ENCODE data around the gene ZNF467. TPM values are rescaled to one million over a fixed set of nuclear protein-coding genes. Genes with fewer than 3 reads are reported as not detected.

Gene ZNF467
- total RNA-seq, 4 donors from 2014 or later, result 4.2 to 15.4 (median 9.3) TPM

DNA sequence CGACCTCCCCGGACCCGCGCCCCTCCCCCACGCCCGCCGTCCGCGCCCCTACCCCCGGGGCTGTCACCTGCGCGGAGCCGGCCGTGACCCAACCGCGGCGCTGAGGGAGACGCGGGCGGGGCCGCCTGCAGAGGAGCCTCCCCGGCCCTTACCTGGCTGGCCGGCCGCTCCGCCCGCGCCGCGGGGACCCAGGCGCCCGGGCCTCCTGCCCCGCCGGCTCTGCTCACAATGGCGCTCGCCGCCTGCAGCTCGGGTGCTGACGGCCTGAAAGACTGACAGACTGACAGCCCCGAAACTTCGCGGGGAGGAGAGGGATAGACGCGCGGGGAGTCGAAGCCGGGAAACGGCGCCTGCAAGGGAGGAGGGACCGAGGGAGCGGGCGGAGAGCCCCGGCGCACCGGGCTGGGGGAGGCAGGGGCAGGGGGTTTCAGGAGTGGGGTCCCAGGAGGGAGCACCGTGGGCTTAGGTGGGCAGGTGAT lies 393 bp downstream of the ZNF467 start:
- Histone ChIP-seq H3K36me3 (peaks cover 0 to 18% of the 10 kb centered on the region in 2 donors), H3K4me3 (peak overlapping the region; percentile 48 to 81), H3K4me1 (peaks cover 0 to 51% (median 9%) of the 10 kb centered on the region in 3 donors), H3K27ac (peak overlapping the region in 3 of 4 donors; percentile 75 to 83 (median 79)), H3K9me3 (no peaks in the 10 kb centered on the region), H3K27me3 (no peaks in the 10 kb centered on the region)
- TF ChIP-seq POLR2A (IDR thresholded peaks at IDR 0.05), result no peak
- TF ChIP-seq EP300 (IDR thresholded peaks at IDR 0.05), result no peak
- no peak for TF ChIP-seq POLR2AphosphoS5 (IDR thresholded peaks at IDR 0.05)
- TF ChIP-seq CTCF (IDR thresholded peaks at IDR 0.05), result no peak
- no peak for ATAC-seq
- WGBS, 2 donors (ENCODE audit: low coverage in 1 of 2), result no CpG with 5 or more reads among the region's 55 CpGs

DNA sequence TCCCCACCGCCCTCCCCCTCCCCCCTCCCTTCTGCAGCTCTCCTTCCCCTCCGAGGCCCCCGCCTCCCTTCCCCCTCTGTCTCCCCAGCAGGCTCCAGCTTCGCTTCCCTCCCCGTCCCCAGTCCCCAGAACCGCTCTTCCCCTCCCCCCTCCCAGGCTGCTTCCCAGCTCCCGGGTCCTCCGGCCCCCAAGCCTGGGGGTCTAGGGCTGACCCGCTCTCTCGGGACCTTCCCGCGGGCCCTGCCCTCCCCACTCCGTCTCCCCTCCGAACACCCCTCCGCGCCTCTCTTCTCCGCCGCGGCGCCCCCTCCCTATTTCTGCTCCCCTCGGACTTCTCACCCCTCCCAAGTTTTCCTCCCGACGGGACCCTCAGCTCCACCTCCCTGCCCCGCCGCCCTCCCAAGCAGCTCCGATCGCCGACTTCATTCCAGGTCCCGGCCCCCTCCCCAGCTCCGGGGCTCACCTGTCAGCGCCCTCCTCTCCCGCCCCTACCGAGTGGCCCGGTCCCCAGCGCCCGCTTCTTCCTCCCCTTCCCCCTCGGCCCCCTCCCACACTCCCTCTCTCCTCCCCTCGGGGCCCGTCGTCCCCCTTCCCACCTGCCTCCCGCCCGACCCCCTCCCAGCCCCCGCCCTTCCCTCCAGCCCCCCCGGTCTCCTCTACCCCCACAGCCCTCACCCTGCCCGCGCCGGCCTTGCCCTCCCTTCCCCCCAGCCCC lies 990 bp downstream of the ZNF467 start:
- ATAC-seq, result no peak
- Histone ChIP-seq H3K27ac (peak overlapping the region in 3 of 4 donors; percentile 75 to 83 (median 79)), H3K4me1 (peaks cover 0 to 51% (median 9%) of the 10 kb centered on the region in 3 donors), H3K4me3 (peak overlapping the region; percentile 48 to 81), H3K36me3 (peaks cover 0 to 23% of the 10 kb centered on the region in 2 donors), H3K27me3 (no peaks in the 10 kb centered on the region), H3K9me3 (no peaks in the 10 kb centered on the region)
- 0 to 1% methylated on average over 8 to 19 of the region's 47 CpGs for WGBS, 2 donors (ENCODE audit: low coverage in 1 of 2)
- TF ChIP-seq POLR2A (IDR thresholded peaks at IDR 0.05) (no peak), EP300 (IDR thresholded peaks at IDR 0.05) (no peak), CTCF (IDR thresholded peaks at IDR 0.05) (no peak), POLR2AphosphoS5 (IDR thresholded peaks at IDR 0.05) (no peak)

DNA sequence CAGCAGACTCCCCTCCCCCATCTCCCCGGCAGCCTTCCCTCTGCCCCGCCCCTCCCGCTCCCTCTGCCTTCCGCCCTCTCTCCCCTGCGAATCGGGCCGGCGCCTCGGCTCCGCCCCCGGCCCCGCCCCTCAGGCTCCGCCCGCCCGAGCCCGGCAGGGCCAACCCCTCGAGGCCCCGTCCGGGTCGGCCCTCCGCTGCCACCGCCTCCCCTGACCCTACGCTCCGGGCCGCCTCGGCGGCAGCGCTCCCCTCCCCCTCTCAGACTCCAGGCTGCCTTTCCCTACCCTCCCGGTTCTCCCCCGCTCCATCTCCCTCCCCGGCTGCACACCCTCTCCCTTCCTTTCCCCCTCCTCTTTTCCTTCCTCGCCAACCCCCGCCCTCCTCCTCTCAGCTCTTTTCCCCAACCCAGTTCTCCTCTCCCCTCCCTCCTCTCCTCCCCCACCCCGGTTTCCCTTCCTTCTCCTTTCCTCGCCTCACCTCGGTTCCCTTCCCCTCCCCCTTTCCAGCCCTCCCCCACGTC lies 1.6 kb downstream of the ZNF467 start:
- TF ChIP-seq POLR2A (IDR thresholded peaks at IDR 0.05) (no peak), POLR2AphosphoS5 (IDR thresholded peaks at IDR 0.05) (no peak), EP300 (IDR thresholded peaks at IDR 0.05) (no peak)
- WGBS, 2 donors (ENCODE audit: low coverage in 1 of 2), result 0% methylated on average over 12 of the region's 37 CpGs; no CpG with 5 or more reads in 1 of the 2 donors
- H3K4me1 ChIP-seq, result peaks cover 0 to 51% (median 9%) of the 10 kb centered on the region in 3 donors
- H3K36me3 ChIP-seq, result peaks cover 0 to 28% of the 10 kb centered on the region in 2 donors
- H3K27ac ChIP-seq, result peak overlapping the region in 3 of 4 donors; percentile 75 to 83 (median 79)
- ATAC-seq, result peak; percentile 96
- no peaks in the 10 kb centered on the region for H3K9me3 ChIP-seq
- H3K27me3 ChIP-seq, result no peaks in the 10 kb centered on the region
- peak overlapping the region; percentile 48 to 81 for H3K4me3 ChIP-seq

GRCh38 chr7:149770728-149771636 lies 2.4 kb downstream of the ZNF467 start:
- WGBS, 2 donors (ENCODE audit: low coverage in 1 of 2), result 56 to 68% methylated on average over 2 to 7 of the region's 16 CpGs
- H3K36me3 ChIP-seq, result peaks cover 0 to 36% of the 10 kb centered on the region in 2 donors
- H3K4me3 ChIP-seq, result peak overlapping the region; percentile 48 to 81
- peak overlapping the region in 3 of 4 donors; percentile 75 to 83 (median 79) for H3K27ac ChIP-seq
- TF ChIP-seq POLR2AphosphoS5 (IDR thresholded peaks at IDR 0.05) (no peak), CTCF (IDR thresholded peaks at IDR 0.05) (no peak), POLR2A (IDR thresholded peaks at IDR 0.05) (no peak), EP300 (IDR thresholded peaks at IDR 0.05) (no peak)
- ATAC-seq, result peak; percentile 5
- H3K27me3 ChIP-seq, result no peaks in the 10 kb centered on the region
- no peaks in the 10 kb centered on the region for H3K9me3 ChIP-seq
- peaks cover 0 to 48% (median 9%) of the 10 kb centered on the region in 3 donors for H3K4me1 ChIP-seq

DNA sequence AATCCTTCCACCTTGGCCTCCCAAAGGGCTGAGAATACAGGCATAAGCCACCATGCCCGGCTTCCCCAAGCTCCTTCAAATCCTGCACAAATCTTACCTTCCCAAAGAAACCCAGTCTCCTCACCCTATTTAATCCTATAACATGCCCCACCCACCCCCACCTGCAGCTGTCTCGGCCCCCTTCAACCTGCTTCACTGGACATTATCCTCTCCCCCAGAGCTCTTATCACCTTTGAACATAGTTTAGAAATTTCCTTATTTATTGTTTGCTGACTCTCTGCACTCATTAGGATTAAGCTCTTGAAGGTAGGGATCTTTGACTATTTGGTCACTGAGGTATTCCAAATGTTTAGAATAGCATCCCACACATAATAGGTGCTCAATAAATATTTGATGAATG lies 3.5 kb downstream of the ZNF467 start:
- 80 to 90% methylated on average over 1 to 2 of the region's 2 CpGs for WGBS, 2 donors (ENCODE audit: low coverage in 1 of 2)
- H3K36me3 ChIP-seq, result peaks cover 0 to 47% of the 10 kb centered on the region in 2 donors
- ATAC-seq, result no peak

More for the DNA sequence above, 3.5 kb downstream of the ZNF467 start:
- peaks cover 0 to 40% (median 6%) of the 10 kb centered on the region in 3 donors for H3K4me1 ChIP-seq
- TF ChIP-seq CTCF (IDR thresholded peaks at IDR 0.05), result no peak
- TF ChIP-seq POLR2A (IDR thresholded peaks at IDR 0.05), result no peak
- TF ChIP-seq POLR2AphosphoS5 (IDR thresholded peaks at IDR 0.05), result no peak
- TF ChIP-seq EP300 (IDR thresholded peaks at IDR 0.05), result no peak
- H3K27me3 ChIP-seq, result peaks cover 9% of the 10 kb centered on the region
- no peaks in the 10 kb centered on the region for H3K9me3 ChIP-seq
- H3K27ac ChIP-seq, result no peak overlapping the region
- H3K4me3 ChIP-seq, result no peak overlapping the region
